HCT116 (cell line): Measurements from ENCODE around the gene SPACA5.

ENCODE experiments used
- CTCF ChIP-seq, 3 experiments: fragments of 200-600 bp in 1 of 3; sonication (generic) in 1 of 3; IDR thresholded peaks in 2 of 3; conservative IDR thresholded peaks in 1 of 3; 2 replicates each; pipeline ENCODE4 v1.5.1; 2012 to 2017; ENCODE audit warnings: low read depth in 2 of 3, low read length in 2 of 3, antibody characterized with exemption in 1 of 3, borderline replicate concordance in 1 of 3, control low read depth in 1 of 3, mild to moderate bottlenecking in 1 of 3, mixed read lengths in 1 of 3, mixed run types in 1 of 3, moderate library complexity in 1 of 3; ENCODE audit not compliant: insufficient read depth in 1 of 3
- EGR1 ChIP-seq: IDR thresholded peaks from 2 replicates; pipeline ENCODE4 v1.6.1; 2012; ENCODE audit warnings: low read depth
- EZH2 ChIP-seq: fragments of 200-600 bp; sonication (generic); IDR thresholded peaks from 2 replicates; pipeline ENCODE4 v1.6.1; 2017; ENCODE audit warnings: antibody characterized with exemption, mixed run types
- EZH2phosphoT487 ChIP-seq: fragments of 200-600 bp; IDR thresholded peaks from 2 replicates; pipeline ENCODE4 v1.6.1; 2018; ENCODE audit warnings: antibody characterized with exemption, borderline replicate concordance
- POLR2A ChIP-seq: IDR thresholded peaks from 2 replicates; pipeline ENCODE4 v1.7.0; 2011; ENCODE audit warnings: borderline replicate concordance; ENCODE audit not compliant: insufficient read depth, insufficient read length; ENCODE audit errors: extremely low read depth
- POLR2AphosphoS5 ChIP-seq: IDR thresholded peaks from 2 replicates; pipeline ENCODE4 v1.6.1; 2011; ENCODE audit warnings: mild to moderate bottlenecking, low read depth, low read length, moderate library complexity

GRCh38 chrX:48046846-48047245, 40.1 kb downstream of the SPACA5 start:
- TF ChIP-seq CTCF (IDR thresholded peaks at IDR 0.05 in 2 of 3, conservative IDR thresholded peaks at IDR 0.05 in 1 of 3; ENCODE audit: borderline replicate concordance in 1 of 3, insufficient read depth in 1 of 3, low read depth in 2 of 3, low read length in 2 of 3), result no peak
- TF ChIP-seq POLR2A, result no peak
- no peak for TF ChIP-seq POLR2AphosphoS5
- no peak for TF ChIP-seq EZH2phosphoT487
- no peak for TF ChIP-seq EZH2
- no peak for TF ChIP-seq EGR1
